OCI-LY1 (cell line): Measurements from ENCODE around the gene ESRRA.

Experiments
- H2AFZ ChIP-seq: fragments of 200-600 bp; sonication (generic), shearing (Covaris generic); 2 replicates; pipeline ENCODE4 v1.6.0; 2014; ENCODE audit warnings: antibody characterized with exemption, mild to moderate bottlenecking, low read length
- H3F3A ChIP-seq: fragments of 200-600 bp; sonication (generic), shearing (Covaris generic); 2 replicates; pipeline ENCODE4 v1.6.0; 2014; ENCODE audit warnings: mild to moderate bottlenecking, antibody characterized with exemption, low read length, moderate library complexity; ENCODE audit not compliant: insufficient read depth
- H3K27ac ChIP-seq: fragments of 200-600 bp; sonication (generic); 2 replicates; pipeline ENCODE4 v1.5.1; 2014; ENCODE audit warnings: low read length, mixed run types, mild to moderate bottlenecking, low read depth; ENCODE audit not compliant: poor library complexity, severe bottlenecking
- H3K27me3 ChIP-seq: fragments of 200-600 bp; sonication (generic); 2 replicates; pipeline ENCODE4 v1.6.0; 2014; ENCODE audit warnings: antibody characterized with exemption, mild to moderate bottlenecking, low read length, moderate library complexity; ENCODE audit not compliant: insufficient read depth
- H3K36me3 ChIP-seq: fragments of 200-600 bp; sonication (generic); 2 replicates; pipeline ENCODE4 v1.6.1; 2014; ENCODE audit warnings: mild to moderate bottlenecking, antibody characterized with exemption, low read length, moderate library complexity, mixed read lengths; ENCODE audit not compliant: insufficient read depth
- H3K4me1 ChIP-seq: fragments of 200-600 bp; sonication (generic); 2 replicates; pipeline ENCODE4 v1.5.1; 2014; ENCODE audit warnings: mild to moderate bottlenecking, low read length, moderate library complexity; ENCODE audit not compliant: insufficient read depth, severe bottlenecking
- H3K4me2 ChIP-seq: fragments of 200-600 bp; sonication (generic), shearing (Covaris generic); 2 replicates; pipeline ENCODE4 v1.6.1; 2014; ENCODE audit warnings: low read length
- H3K4me3 ChIP-seq: fragments of 200-600 bp; sonication (generic); 2 replicates; pipeline ENCODE4 v1.5.1; 2014; ENCODE audit warnings: low read length, low read depth, mild to moderate bottlenecking, mixed read lengths; ENCODE audit not compliant: poor library complexity, severe bottlenecking
- H3K79me2 ChIP-seq: fragments of 200-600 bp; shearing (Covaris generic); 2 replicates; pipeline ENCODE4 v1.6.1; 2016; ENCODE audit warnings: mixed run types, low read length, mixed read lengths; ENCODE audit not compliant: insufficient read depth
- H3K9ac ChIP-seq: fragments of 200-600 bp; sonication (generic), shearing (Covaris generic); 2 replicates; pipeline ENCODE4 v1.6.1; 2014; ENCODE audit warnings: mild to moderate bottlenecking, low read length, mixed read lengths
- H3K9me2 ChIP-seq: fragments of 200-600 bp; sonication (generic), shearing (Covaris generic); 2 replicates; pipeline ENCODE4 v1.6.1; 2014; ENCODE audit warnings: low read depth, mild to moderate bottlenecking, low read length, mixed read lengths
- H3K9me3 ChIP-seq: fragments of 200-600 bp; shearing (Covaris generic); 2 replicates; pipeline ENCODE4 v1.6.1; 2014; ENCODE audit warnings: low read length, mixed read lengths
- H4K20me1 ChIP-seq: fragments of 200-600 bp; sonication (generic), shearing (Covaris generic); 2 replicates; pipeline ENCODE4 v1.6.0; 2016; ENCODE audit warnings: mild to moderate bottlenecking, low read length; ENCODE audit not compliant: insufficient read depth
- CTCF ChIP-seq: fragments of 200-600 bp; sonication (generic), shearing (Covaris generic); IDR thresholded peaks from 2 replicates; pipeline ENCODE4 v1.5.1; 2017; ENCODE audit warnings: mild to moderate bottlenecking, antibody characterized with exemption, low read length, moderate library complexity, mixed read lengths
- EZH2 ChIP-seq: fragments of 200-600 bp; sonication (generic), shearing (Covaris generic); IDR thresholded peaks from 2 replicates; pipeline ENCODE4 v1.8.0; 2017; ENCODE audit warnings: borderline replicate concordance, mixed run types, mild to moderate bottlenecking, antibody characterized with exemption, low read length, moderate library complexity, mixed read lengths

The ESRRA gene

GRCh38 chr11:64287676-64288352 is 17.5 kb upstream of the ESRRA start:
- H3K9me3 ChIP-seq = no peaks in the 10 kb centered on the region
- H3K9ac ChIP-seq = no peak overlapping the region
- no peak overlapping the region for H3K4me3 ChIP-seq
- peaks cover 17% of the 10 kb centered on the region for H3K4me1 ChIP-seq
- H3K36me3 ChIP-seq = peaks cover 6% of the 10 kb centered on the region; the same call in 1 of the 2 replicates
- no peaks in the 10 kb centered on the region for H3F3A ChIP-seq
- peaks cover 8% of the 10 kb centered on the region; the same call in 1 of the 2 replicates for H3K27me3 ChIP-seq
- no peak overlapping the region for H3K4me2 ChIP-seq
- H3K79me2 ChIP-seq = no peaks in the 10 kb centered on the region
- no peak for TF ChIP-seq EZH2
- no peak overlapping the region for H2AFZ ChIP-seq
- H3K9me2 ChIP-seq = no peaks in the 10 kb centered on the region
- H4K20me1 ChIP-seq = no peaks in the 10 kb centered on the region
- no peak overlapping the region for H3K27ac ChIP-seq

GRCh38 chr11:64288353-64288750 is 17.0 kb upstream of the ESRRA start:
- H3K4me2 ChIP-seq = no peak overlapping the region
- no peaks in the 10 kb centered on the region for H4K20me1 ChIP-seq
- peaks cover under 1% of the 10 kb centered on the region; the same call in 1 of the 2 replicates for H3K36me3 ChIP-seq
- H2AFZ ChIP-seq = no peak overlapping the region
- peaks cover 8% of the 10 kb centered on the region; the same call in 1 of the 2 replicates for H3K27me3 ChIP-seq
- no peak overlapping the region for H3K4me3 ChIP-seq
- H3K9ac ChIP-seq = no peak overlapping the region
- no peaks in the 10 kb centered on the region for H3K9me3 ChIP-seq
- H3K79me2 ChIP-seq = no peaks in the 10 kb centered on the region
- TF ChIP-seq EZH2 (no peak), CTCF (no peak)
- H3K27ac ChIP-seq = no peak overlapping the region
- H3F3A ChIP-seq = no peaks in the 10 kb centered on the region
- H3K4me1 ChIP-seq = peaks cover 16% of the 10 kb centered on the region
- no peaks in the 10 kb centered on the region for H3K9me2 ChIP-seq

DNA sequence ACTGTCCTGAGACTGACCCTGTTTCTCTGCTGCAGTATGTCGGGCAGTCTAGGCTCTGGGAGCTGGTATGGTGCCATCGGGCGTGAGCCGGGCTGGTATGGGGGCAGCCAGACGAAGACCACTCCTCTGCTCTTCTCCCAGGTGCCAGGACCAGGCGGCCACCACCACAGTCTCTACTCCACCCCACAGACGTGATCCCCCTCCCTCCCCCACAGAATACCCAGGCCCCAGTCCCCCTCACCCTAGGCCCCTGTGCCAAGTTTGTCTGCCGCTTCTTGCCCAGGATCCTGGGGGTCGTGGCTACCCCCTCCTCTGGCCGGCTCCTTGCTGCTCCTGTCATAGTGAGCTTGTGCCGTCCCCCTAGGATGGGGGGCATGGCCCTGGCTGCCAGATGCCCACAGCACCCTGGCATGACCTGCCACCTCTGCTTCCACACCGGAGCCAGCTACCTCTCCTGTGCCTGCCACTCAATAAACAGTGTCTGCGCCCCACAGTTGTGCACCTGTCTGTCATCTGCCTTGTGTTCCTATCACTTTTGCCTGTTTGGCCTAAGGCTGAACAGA is 16.2 kb upstream of the ESRRA start:
- Histone ChIP-seq H4K20me1 (no peaks in the 10 kb centered on the region), H3K4me2 (no peak overlapping the region), H3K4me1 (peaks cover 9% of the 10 kb centered on the region), H3K4me3 (no peak overlapping the region), H2AFZ (no peak overlapping the region), H3K36me3 (no peaks in the 10 kb centered on the region), H3K79me2 (no peaks in the 10 kb centered on the region), H3F3A (no peaks in the 10 kb centered on the region), H3K9me2 (no peaks in the 10 kb centered on the region), H3K9ac (no peak overlapping the region), H3K9me3 (no peaks in the 10 kb centered on the region), H3K27me3 (peaks cover 8% of the 10 kb centered on the region; the same call in 1 of the 2 replicates), H3K27ac (no peak overlapping the region)
- no peak for TF ChIP-seq EZH2
- no peak for TF ChIP-seq CTCF
